ENCODE data around the gene TAS1R1.

TAS1R1 gene

GRCh38 chr1:6614929-6615785 is 60.0 kb downstream of the TAS1R1 start:
- WGBS (ENCODE audit: extremely low coverage, insufficient coverage, low lambda C conversion rate): no CpG with 5 or more reads among the region's 82 CpGs
- Histone ChIP-seq H3K4me3 (ENCODE audit: low read length) (peak overlapping the region; percentile 58), H3K27me3 (ENCODE audit: insufficient read depth, low read length, poor library complexity) (no peaks in the 10 kb centered on the region), H3K18ac (ENCODE audit: low read length) (peak overlapping the region; percentile 98), H3K23ac (ENCODE audit: low read length) (peak overlapping the region; percentile 66), H2BK5ac (ENCODE audit: low read length) (no peak overlapping the region), H2BK120ac (ENCODE audit: low read depth, low read length) (peak overlapping the region; percentile 34), H4K8ac (ENCODE audit: low read depth, low read length) (no peak overlapping the region), H3K27ac (ENCODE audit: low read depth, low read length) (no peak overlapping the region), H3K79me2 (ENCODE audit: control insufficient read depth, insufficient read depth, low read length) (peaks cover 31% of the 10 kb centered on the region), H3K79me1 (ENCODE audit: low read length) (peaks cover 10% of the 10 kb centered on the region), H3K9ac (ENCODE audit: low read length) (peak overlapping the region; percentile 80), H3K4me2 (ENCODE audit: low read length) (peak overlapping the region; percentile 39), H3K4ac (ENCODE audit: low read depth, low read length) (peak overlapping the region; percentile 91), H3K36me3 (ENCODE audit: control insufficient read depth, insufficient read depth, low read length) (peaks cover 8% of the 10 kb centered on the region), H4K5ac (ENCODE audit: low read length) (no peak overlapping the region), H3K56ac (ENCODE audit: low read length) (peak overlapping the region; percentile 81), H3K4me1 (ENCODE audit: control insufficient read depth, low read depth, low read length) (no peaks in the 10 kb centered on the region), H2BK15ac (replicated peaks; ENCODE audit: low read depth) (no peak overlapping the region), H2AK5ac (ENCODE audit: low read length) (no peak overlapping the region)
- DNase-seq: peak; percentile 18

- no CpG with 5 or more reads among the region's 4 CpGs for WGBS (ENCODE audit: extremely low coverage, insufficient coverage, low lambda C conversion rate)
- Histone ChIP-seq H3K79me1 (ENCODE audit: low read length) (peaks cover 17% of the 10 kb centered on the region), H3K9ac (ENCODE audit: low read length) (no peak overlapping the region), H3K4me2 (ENCODE audit: low read length) (no peak overlapping the region), H3K79me2 (ENCODE audit: control insufficient read depth, insufficient read depth, low read length) (peaks cover 33% of the 10 kb centered on the region), H4K8ac (ENCODE audit: low read depth, low read length) (no peak overlapping the region), H4K5ac (ENCODE audit: low read length) (no peak overlapping the region), H3K27me3 (ENCODE audit: insufficient read depth, low read length, poor library complexity) (no peaks in the 10 kb centered on the region), H3K4me1 (ENCODE audit: control insufficient read depth, low read depth, low read length) (no peaks in the 10 kb centered on the region), H2BK5ac (ENCODE audit: low read length) (no peak overlapping the region), H2BK15ac (replicated peaks; ENCODE audit: low read depth) (no peak overlapping the region), H2BK120ac (ENCODE audit: low read depth, low read length) (no peak overlapping the region), H3K36me3 (ENCODE audit: control insufficient read depth, insufficient read depth, low read length) (peaks cover 15% of the 10 kb centered on the region), H2AK5ac (ENCODE audit: low read length) (no peak overlapping the region), H3K23ac (ENCODE audit: low read length) (no peak overlapping the region), H3K56ac (ENCODE audit: low read length) (no peak overlapping the region), H3K4ac (ENCODE audit: low read depth, low read length) (no peak overlapping the region), H3K27ac (ENCODE audit: low read depth, low read length) (no peak overlapping the region), H3K18ac (ENCODE audit: low read length) (no peak overlapping the region), H3K4me3 (ENCODE audit: low read length) (no peak overlapping the region)
- DNase-seq: no peak
Observed at GRCh38 chr1:6619045-6619444, 63.9 kb downstream of the TAS1R1 start.

- Histone ChIP-seq H3K4me3 (ENCODE audit: low read length) (no peak overlapping the region), H3K18ac (ENCODE audit: low read length) (no peak overlapping the region), H4K8ac (ENCODE audit: low read depth, low read length) (no peak overlapping the region), H3K79me2 (ENCODE audit: control insufficient read depth, insufficient read depth, low read length) (peaks cover 20% of the 10 kb centered on the region), H2BK15ac (replicated peaks; ENCODE audit: low read depth) (no peak overlapping the region), H3K4me2 (ENCODE audit: low read length) (no peak overlapping the region), H3K36me3 (ENCODE audit: control insufficient read depth, insufficient read depth, low read length) (peaks cover 15% of the 10 kb centered on the region), H4K5ac (ENCODE audit: low read length) (no peak overlapping the region), H3K27me3 (ENCODE audit: insufficient read depth, low read length, poor library complexity) (no peaks in the 10 kb centered on the region), H3K79me1 (ENCODE audit: low read length) (peaks cover 18% of the 10 kb centered on the region), H2AK5ac (ENCODE audit: low read length) (no peak overlapping the region), H3K4me1 (ENCODE audit: control insufficient read depth, low read depth, low read length) (no peaks in the 10 kb centered on the region), H3K9ac (ENCODE audit: low read length) (no peak overlapping the region), H2BK5ac (ENCODE audit: low read length) (no peak overlapping the region), H3K56ac (ENCODE audit: low read length) (no peak overlapping the region), H3K27ac (ENCODE audit: low read depth, low read length) (no peak overlapping the region), H3K23ac (ENCODE audit: low read length) (no peak overlapping the region), H2BK120ac (ENCODE audit: low read depth, low read length) (no peak overlapping the region), H3K4ac (ENCODE audit: low read depth, low read length) (no peak overlapping the region)
- WGBS (ENCODE audit: extremely low coverage, insufficient coverage, low lambda C conversion rate): no CpG with 5 or more reads among the region's 41 CpGs
- no peak for DNase-seq
Observed at GRCh38 chr1:6621429-6622391, 66.6 kb downstream of the TAS1R1 start.

- Histone ChIP-seq H3K23ac (ENCODE audit: low read length) (no peak overlapping the region), H3K27me3 (ENCODE audit: insufficient read depth, low read length, poor library complexity) (no peaks in the 10 kb centered on the region), H3K4ac (ENCODE audit: low read depth, low read length) (no peak overlapping the region), H3K4me1 (ENCODE audit: control insufficient read depth, low read depth, low read length) (no peaks in the 10 kb centered on the region), H3K79me2 (ENCODE audit: control insufficient read depth, insufficient read depth, low read length) (peaks cover 12% of the 10 kb centered on the region), H2AK5ac (ENCODE audit: low read length) (no peak overlapping the region), H4K8ac (ENCODE audit: low read depth, low read length) (no peak overlapping the region), H3K4me3 (ENCODE audit: low read length) (no peak overlapping the region), H3K27ac (ENCODE audit: low read depth, low read length) (no peak overlapping the region), H2BK120ac (ENCODE audit: low read depth, low read length) (no peak overlapping the region), H3K9ac (ENCODE audit: low read length) (no peak overlapping the region), H3K18ac (ENCODE audit: low read length) (no peak overlapping the region), H3K4me2 (ENCODE audit: low read length) (no peak overlapping the region), H2BK15ac (replicated peaks; ENCODE audit: low read depth) (no peak overlapping the region), H4K5ac (ENCODE audit: low read length) (no peak overlapping the region), H3K56ac (ENCODE audit: low read length) (no peak overlapping the region), H2BK5ac (ENCODE audit: low read length) (no peak overlapping the region), H3K36me3 (ENCODE audit: control insufficient read depth, insufficient read depth, low read length) (peaks cover 15% of the 10 kb centered on the region), H3K79me1 (ENCODE audit: low read length) (peaks cover 20% of the 10 kb centered on the region)
- WGBS (ENCODE audit: extremely low coverage, insufficient coverage, low lambda C conversion rate): no CpG with 5 or more reads among the region's 10 CpGs
- no peak for DNase-seq
Observed at GRCh38 chr1:6622396-6623152, 67.5 kb downstream of the TAS1R1 start.

GRCh38 chr1:6623269-6623965 is 68.3 kb downstream of the TAS1R1 start:
- Histone ChIP-seq H3K79me2 (ENCODE audit: control insufficient read depth, insufficient read depth, low read length) (peaks cover 5% of the 10 kb centered on the region), H4K8ac (ENCODE audit: low read depth, low read length) (no peak overlapping the region), H3K4me2 (ENCODE audit: low read length) (no peak overlapping the region), H2BK120ac (ENCODE audit: low read depth, low read length) (no peak overlapping the region), H3K23ac (ENCODE audit: low read length) (no peak overlapping the region), H2BK5ac (ENCODE audit: low read length) (no peak overlapping the region), H4K5ac (ENCODE audit: low read length) (no peak overlapping the region), H3K27ac (ENCODE audit: low read depth, low read length) (no peak overlapping the region), H3K18ac (ENCODE audit: low read length) (no peak overlapping the region), H3K27me3 (ENCODE audit: insufficient read depth, low read length, poor library complexity) (no peaks in the 10 kb centered on the region), H3K79me1 (ENCODE audit: low read length) (peaks cover 20% of the 10 kb centered on the region), H2BK15ac (replicated peaks; ENCODE audit: low read depth) (no peak overlapping the region), H3K4me1 (ENCODE audit: control insufficient read depth, low read depth, low read length) (no peaks in the 10 kb centered on the region), H3K4me3 (ENCODE audit: low read length) (no peak overlapping the region), H3K56ac (ENCODE audit: low read length) (no peak overlapping the region), H3K4ac (ENCODE audit: low read depth, low read length) (no peak overlapping the region), H2AK5ac (ENCODE audit: low read length) (no peak overlapping the region), H3K36me3 (ENCODE audit: control insufficient read depth, insufficient read depth, low read length) (peaks cover 12% of the 10 kb centered on the region), H3K9ac (ENCODE audit: low read length) (no peak overlapping the region)
- DNase-seq: no peak
- no CpG with 5 or more reads among the region's 14 CpGs for whole genome bisulfite sequencing (ENCODE audit: extremely low coverage, insufficient coverage, low lambda C conversion rate)
